HepG2 (cell line): ENCODE results near the gene RPH3AL. TPM values are rescaled to one million over a fixed set of nuclear protein-coding genes. Genes with fewer than 3 reads are reported as not detected.

Experiments
- FOXC1 ChIP-seq: sonication (generic); formaldehyde crosslinking; IDR thresholded peaks from 2 replicates; pipeline ENCODE4 v1.8.0; 2022; ENCODE audit warnings: mild to moderate bottlenecking, missing genetic modification reagents, borderline replicate concordance
- GATA4 ChIP-seq: sonication (generic); IDR thresholded peaks from 2 replicates; pipeline ENCODE4 v1.6.1; 2016; ENCODE audit warnings: antibody characterized with exemption, low read depth, borderline replicate concordance
- HOXA3 ChIP-seq: sonication (generic); formaldehyde crosslinking; IDR thresholded peaks from 2 replicates; pipeline ENCODE4 v1.5.0; 2020; ENCODE audit warnings: missing genetic modification reagents
- KDM3A ChIP-seq: IDR thresholded peaks from 2 replicates; pipeline ENCODE4 v1.6.1; 2018; ENCODE audit warnings: low read depth, missing compliant biosample characterization
- KMT2A ChIP-seq: sonication (generic); formaldehyde crosslinking; IDR thresholded peaks from 2 replicates; pipeline ENCODE4 v1.4.0; 2020; ENCODE audit warnings: missing genetic modification reagents
- KMT2B ChIP-seq: IDR thresholded peaks from 2 replicates; pipeline ENCODE4 v1.6.1; 2016; ENCODE audit warnings: missing genetic modification reagents, missing compliant biosample characterization
- LCORL ChIP-seq, 2 experiments: fragments of 450-650 bp in 1 of 2; sonication (generic) in 1 of 2; formaldehyde crosslinking in 1 of 2; IDR thresholded peaks; 2 replicates each; pipeline versions ENCODE4 v1.5.0 to v1.6.1; 2017 to 2020; ENCODE audit warnings: antibody characterized with exemption in 1 of 2, missing genetic modification reagents in 1 of 2
- PLRG1 ChIP-seq: fragments of 450-650 bp; conservative IDR thresholded peaks from 2 replicates; pipeline ENCODE4 v1.6.1; 2016
- RBAK ChIP-seq: sonication (generic); formaldehyde crosslinking; IDR thresholded peaks from 2 replicates; pipeline ENCODE4 v1.5.1; 2020; ENCODE audit warnings: mild to moderate bottlenecking, missing genetic modification reagents
- REPIN1 ChIP-seq: sonication (generic); formaldehyde crosslinking; IDR thresholded peaks from 2 replicates; pipeline ENCODE4 v1.8.0; 2022; ENCODE audit warnings: missing genetic modification reagents, low read depth, mild to moderate bottlenecking, borderline replicate concordance
- SALL1 ChIP-seq: sonication (generic); formaldehyde crosslinking; IDR thresholded peaks from 2 replicates; pipeline ENCODE4 v1.8.0; 2022; ENCODE audit warnings: mild to moderate bottlenecking, missing genetic modification reagents
- ZFP62 ChIP-seq: sonication (generic); formaldehyde crosslinking; IDR thresholded peaks from 2 replicates; pipeline ENCODE4 v1.4.0; 2020; ENCODE audit warnings: missing genetic modification reagents
- ZNF383 ChIP-seq: sonication (generic); formaldehyde crosslinking; IDR thresholded peaks from 2 replicates; pipeline ENCODE4 v1.4.0; 2020; ENCODE audit warnings: missing genetic modification reagents, mild to moderate bottlenecking, borderline replicate concordance
- ZNF749 ChIP-seq: sonication (generic); formaldehyde crosslinking; IDR thresholded peaks from 2 replicates; pipeline ENCODE4 v1.8.0; 2022; ENCODE audit warnings: mild to moderate bottlenecking, missing genetic modification reagents, moderate library complexity, borderline replicate concordance
- polyA plus RNA-seq, 8 experiments: library from polyadenylated mRNA; depleted of rRNA in 3 of 8; stranded (reverse) in 7 of 8; unstranded in 1 of 8; fragments of >200 nt; fragmentation: Illumina TruSeq in 4 of 8; extraction: Trizol in 4 of 8; gene quantifications; 2 replicates each; pipeline versions ENCODE4 v1.2.1 to v1.2.3, GENCODE V29; 2011 to 2016; ENCODE audit warnings: low read depth in 4 of 8, missing spikeins in 1 of 8, mixed read lengths in 1 of 8; ENCODE audit not compliant: insufficient read depth in 1 of 8
- total RNA-seq, 5 experiments: library from RNA; depleted of rRNA; stranded (reverse); fragments of >200 nt; fragmentation: Illumina TruSeq; extraction: Trizol; gene quantifications; 2 replicates each; pipeline ENCODE4 v1.2.3, GENCODE V29; 2016; ENCODE audit warnings: low read depth in 1 of 5
- TF ChIP-seq, protein P1 (sequence below): sonication (generic); formaldehyde crosslinking; IDR thresholded peaks from 2 replicates; pipeline ENCODE4 v1.4.0; 2020; ENCODE audit warnings: missing genetic modification reagents, borderline replicate concordance
- TF ChIP-seq, protein P2 (sequence below): sonication (generic); formaldehyde crosslinking; IDR thresholded peaks from 2 replicates; pipeline ENCODE4 v1.8.1; 2023; ENCODE audit warnings: mild to moderate bottlenecking, missing genetic modification reagents, borderline replicate concordance
- TF ChIP-seq, protein P3 (sequence below): sonication (generic); formaldehyde crosslinking; conservative IDR thresholded peaks from 2 replicates; pipeline ENCODE4 v1.4.0; 2020; ENCODE audit warnings: missing genetic modification reagents

Gene RPH3AL
- total and polyA plus RNA-seq, 2 of the 13 experiments (the other 11 are each of a cell fraction or from before 2014, with no cell fraction given) = 7.8 to 16.4 TPM

DNA sequence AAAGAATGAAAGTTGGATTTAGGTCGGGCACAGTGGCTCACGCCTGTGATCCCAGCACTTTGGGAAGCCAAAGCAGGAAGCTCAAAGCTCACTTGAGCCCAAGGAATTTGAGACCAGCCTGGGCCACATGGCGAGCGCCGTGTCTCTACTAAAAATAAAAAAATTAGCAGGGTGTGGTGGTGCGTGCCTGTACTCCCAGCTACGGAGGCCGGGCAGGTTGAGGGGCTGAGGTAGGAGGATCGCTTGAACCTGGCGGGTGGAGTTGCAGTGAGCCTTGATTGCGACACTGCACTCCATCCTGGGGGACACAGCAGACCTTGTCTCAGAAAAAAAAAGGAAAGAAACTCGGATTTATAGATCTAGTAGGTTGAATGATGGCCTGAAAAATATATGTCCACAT, 37.4 kb upstream of the RPH3AL start (continued):
- no peak for TF ChIP-seq ZNF383
- TF ChIP-seq ZNF749 (CRISPR knock-in tag) = no peak
- TF ChIP-seq, protein P1, sequence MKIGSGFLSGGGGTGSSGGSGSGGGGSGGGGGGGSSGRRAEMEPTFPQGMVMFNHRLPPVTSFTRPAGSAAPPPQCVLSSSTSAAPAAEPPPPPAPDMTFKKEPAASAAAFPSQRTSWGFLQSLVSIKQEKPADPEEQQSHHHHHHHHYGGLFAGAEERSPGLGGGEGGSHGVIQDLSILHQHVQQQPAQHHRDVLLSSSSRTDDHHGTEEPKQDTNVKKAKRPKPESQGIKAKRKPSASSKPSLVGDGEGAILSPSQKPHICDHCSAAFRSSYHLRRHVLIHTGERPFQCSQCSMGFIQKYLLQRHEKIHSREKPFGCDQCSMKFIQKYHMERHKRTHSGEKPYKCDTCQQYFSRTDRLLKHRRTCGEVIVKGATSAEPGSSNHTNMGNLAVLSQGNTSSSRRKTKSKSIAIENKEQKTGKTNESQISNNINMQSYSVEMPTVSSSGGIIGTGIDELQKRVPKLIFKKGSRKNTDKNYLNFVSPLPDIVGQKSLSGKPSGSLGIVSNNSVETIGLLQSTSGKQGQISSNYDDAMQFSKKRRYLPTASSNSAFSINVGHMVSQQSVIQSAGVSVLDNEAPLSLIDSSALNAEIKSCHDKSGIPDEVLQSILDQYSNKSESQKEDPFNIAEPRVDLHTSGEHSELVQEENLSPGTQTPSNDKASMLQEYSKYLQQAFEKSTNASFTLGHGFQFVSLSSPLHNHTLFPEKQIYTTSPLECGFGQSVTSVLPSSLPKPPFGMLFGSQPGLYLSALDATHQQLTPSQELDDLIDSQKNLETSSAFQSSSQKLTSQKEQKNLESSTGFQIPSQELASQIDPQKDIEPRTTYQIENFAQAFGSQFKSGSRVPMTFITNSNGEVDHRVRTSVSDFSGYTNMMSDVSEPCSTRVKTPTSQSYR (CRISPR knock-in tag) = no peak
- TF ChIP-seq RBAK (CRISPR knock-in tag) = no peak
- no peak for TF ChIP-seq LCORL (IDR thresholded peaks at IDR 0.05)
- TF ChIP-seq LCORL (CRISPR knock-in tag; IDR thresholded peaks at IDR 0.05) = peak; percentile 51; the same call in 1 of the 2 replicates
- no peak for TF ChIP-seq ZFP62 (CRISPR knock-in tag)
- no peak; the same call in 1 of the 2 replicates for TF ChIP-seq SALL1 (CRISPR knock-in tag)
- 0 out of 2 replicates have a peak, but pooled peaks have one; percentile 18 for TF ChIP-seq KMT2A
- TF ChIP-seq PLRG1 = no peak
- TF ChIP-seq GATA4 = no peak
- TF ChIP-seq, protein P2, sequence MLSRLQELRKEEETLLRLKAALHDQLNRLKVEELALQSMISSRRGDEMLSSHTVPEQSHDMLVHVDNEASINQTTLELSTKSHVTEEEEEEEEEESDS (CRISPR knock-in tag) = no peak
- TF ChIP-seq, protein P3, sequence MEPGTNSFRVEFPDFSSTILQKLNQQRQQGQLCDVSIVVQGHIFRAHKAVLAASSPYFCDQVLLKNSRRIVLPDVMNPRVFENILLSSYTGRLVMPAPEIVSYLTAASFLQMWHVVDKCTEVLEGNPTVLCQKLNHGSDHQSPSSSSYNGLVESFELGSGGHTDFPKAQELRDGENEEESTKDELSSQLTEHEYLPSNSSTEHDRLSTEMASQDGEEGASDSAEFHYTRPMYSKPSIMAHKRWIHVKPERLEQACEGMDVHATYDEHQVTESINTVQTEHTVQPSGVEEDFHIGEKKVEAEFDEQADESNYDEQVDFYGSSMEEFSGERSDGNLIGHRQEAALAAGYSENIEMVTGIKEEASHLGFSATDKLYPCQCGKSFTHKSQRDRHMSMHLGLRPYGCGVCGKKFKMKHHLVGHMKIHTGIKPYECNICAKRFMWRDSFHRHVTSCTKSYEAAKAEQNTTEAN (CRISPR knock-in tag) = no peak
- no peak for TF ChIP-seq KMT2B (CRISPR knock-in tag)
- TF ChIP-seq REPIN1 (CRISPR knock-in tag) = no peak
- peak; percentile 11; the same call in 1 of the 2 replicates for TF ChIP-seq HOXA3
- 0 out of 2 replicates have a peak, but pooled peaks have one; percentile 19 for TF ChIP-seq FOXC1
- 0 out of 2 replicates have a peak, but pooled peaks have one; percentile 48 for TF ChIP-seq KDM3A (CRISPR knock-in tag)
